GM21529 (cell line): ENCODE results near the gene EVA1B.

Experiments used
- ATAC-seq: cut with Tn5 transposase; IDR thresholded peaks from one replicate; pipeline ENCODE4 v1.9.1; 2021; ENCODE audit not compliant: unreplicated experiment

Gene EVA1B

DNA sequence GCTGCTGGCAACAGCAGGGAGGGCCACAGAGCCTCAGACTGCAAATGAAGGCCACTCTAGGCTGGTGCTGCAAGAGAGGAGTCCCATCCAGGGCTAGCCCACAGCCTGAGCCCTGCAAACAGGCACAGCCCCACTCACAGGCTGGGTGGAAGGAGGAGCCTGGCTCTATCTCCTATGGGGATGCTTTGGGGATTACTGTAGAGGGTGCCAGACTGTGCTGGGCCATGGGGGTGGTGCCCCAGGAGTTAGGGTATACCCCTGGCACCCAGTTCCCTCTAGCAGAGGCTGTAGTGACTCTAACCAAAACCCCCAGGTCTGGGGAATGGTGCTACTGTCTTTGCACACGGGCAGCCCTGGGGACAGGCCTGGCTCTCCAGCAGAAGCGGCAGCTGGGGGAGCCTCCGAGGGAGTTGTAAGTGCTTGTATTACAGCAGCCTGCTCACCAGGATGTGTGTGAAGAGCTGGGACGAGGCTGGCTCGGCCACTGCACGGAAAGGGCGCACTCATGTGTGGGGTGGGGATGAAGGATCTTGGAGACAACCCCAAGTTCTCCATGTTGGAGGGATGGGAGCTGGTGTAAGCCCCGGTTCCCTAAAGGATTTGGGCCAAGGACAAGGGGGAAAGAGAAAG is 23.4 kb upstream of the EVA1B start:
- ATAC-seq: no peak

DNA sequence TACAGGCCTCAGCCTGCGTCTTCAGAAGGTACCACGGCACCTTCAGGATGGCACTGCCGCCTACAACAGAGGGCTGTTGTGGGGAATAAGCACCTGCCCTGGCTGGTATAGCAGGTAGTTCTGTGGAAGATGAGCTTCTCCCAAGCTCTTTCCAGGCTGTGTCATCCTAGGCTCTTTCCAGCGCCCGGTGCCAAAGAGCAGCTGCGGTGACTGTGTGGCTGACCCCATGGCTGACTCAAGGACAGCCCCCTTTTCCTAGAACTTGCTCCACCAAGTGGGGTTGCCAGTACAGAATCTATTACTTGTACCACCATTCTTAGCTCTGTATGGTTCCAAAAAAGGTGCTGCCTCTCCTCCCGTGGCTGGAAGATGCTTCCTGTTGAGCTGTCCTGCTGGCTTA is 21.9 kb upstream of the EVA1B start:
- ATAC-seq: no peak

DNA sequence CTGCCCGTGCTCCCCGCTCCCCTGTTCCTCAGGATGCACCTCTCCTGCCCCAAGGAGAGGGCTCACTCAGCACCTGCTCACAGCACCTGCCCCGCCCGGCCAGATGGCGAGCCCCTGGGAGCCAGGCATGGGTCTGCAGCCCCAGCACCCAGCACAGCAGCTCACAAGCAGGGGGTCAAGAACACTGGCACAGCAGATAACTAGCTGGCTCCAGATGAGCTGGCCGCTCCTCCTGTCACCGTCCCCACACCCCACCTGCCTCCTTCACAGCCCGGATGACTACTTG is 20.9 kb upstream of the EVA1B start:
- no peak for ATAC-seq

DNA sequence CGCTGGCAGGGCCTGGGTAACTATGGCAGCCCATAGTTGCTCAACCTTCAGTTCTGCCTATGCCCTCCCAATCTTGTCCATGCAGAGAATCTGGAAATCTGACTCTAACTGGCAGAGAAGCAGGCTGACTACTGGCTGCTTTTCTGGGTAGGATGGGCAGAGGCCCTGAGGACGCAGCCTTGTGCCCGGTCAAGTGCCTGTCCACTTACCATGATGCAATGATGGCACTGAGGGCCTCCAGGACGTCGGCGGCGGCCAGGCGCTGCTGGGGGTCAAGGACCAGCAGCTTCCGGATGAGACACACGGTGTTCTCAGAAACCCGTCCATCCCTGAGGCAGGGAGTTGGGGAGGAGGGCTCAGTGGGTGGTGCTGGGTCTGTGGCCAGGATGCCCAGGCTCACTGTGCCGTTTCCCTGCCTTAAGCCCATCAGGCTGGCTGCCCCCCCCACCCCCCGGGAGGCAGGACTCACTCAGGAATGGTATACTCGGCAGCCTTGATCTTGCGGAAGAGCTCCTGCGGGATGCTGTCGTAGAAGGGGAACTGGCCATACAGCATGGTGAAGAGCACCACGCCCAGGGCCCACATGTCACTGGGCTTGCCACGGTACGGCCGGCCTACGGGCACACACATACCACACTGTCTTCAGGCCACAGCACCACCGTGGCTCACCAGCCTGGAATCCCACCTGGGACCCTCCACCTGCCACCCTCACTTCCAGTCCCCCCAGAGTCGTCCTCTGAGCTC is 20.4 kb upstream of the EVA1B start:
- no peak for ATAC-seq

DNA sequence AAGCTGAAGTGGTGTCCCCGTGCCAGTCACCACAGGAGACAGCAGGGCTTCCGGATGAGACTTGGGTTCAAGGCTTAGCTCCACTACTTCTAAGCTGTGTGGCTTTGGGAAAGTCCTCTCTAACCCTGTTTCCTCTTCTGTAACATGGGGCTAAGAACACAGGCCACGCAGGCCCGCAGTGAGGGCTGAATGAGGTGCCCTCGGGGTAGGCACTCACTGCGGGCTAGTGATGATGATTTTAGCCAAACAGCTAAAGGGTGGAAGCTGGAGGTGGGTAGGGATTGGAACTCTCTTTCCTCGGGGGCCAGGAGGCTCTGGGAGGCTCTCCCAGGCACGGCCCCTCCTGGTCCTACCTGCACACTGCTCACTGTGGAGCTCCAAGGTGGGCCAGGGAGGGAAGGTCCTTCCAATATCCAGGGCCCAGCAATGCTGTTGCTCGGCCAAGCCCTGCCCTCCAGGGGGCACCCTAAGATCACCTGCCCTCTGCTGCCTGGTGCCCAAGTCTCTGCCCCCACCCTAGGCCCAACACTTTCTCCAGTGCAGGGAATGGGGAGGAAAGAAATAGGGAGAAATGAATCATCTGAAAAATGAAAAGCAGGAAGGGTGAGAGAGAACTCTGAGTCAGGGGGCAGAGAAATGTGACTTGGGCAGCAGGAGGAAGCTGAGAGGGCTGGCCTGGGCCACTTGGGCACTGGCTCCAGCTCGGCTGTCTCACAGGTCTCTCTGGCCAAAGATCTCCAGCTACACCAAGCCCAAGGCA is 19.2 kb upstream of the EVA1B start:
- ATAC-seq: no peak

DNA sequence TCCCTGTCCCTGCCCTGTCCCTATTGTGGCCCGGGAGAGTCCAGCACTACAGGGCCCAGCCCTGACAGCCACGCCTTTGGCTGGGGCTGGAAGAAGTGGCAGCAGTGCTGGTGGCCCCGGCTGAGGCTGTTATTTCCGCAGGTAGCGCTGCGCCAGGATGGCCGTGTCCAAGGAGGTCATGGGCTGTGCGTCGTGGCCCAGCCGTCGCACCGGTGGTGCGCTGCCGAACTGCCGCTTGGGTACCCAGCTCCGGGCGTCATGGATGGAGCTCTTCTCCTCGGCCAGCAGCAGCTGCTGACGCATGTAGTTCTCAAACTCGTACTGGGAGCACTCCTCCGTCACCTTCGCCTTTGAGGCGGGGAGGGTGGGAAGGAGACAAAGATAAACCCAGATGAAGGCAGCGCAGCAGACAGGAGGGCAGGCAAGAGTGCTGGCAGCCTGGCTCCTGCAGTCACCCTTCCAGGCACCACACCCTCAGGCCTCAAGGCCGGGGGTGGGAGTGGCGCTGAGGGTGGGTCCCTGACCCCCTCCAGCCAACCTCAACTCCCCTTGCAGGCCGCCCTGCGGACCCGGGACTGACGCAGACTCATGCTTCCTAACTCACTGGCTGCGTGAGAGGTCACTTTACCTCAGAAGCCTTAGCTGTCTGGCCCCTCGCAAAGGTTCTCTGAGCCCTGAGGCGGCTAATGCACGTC is 18.3 kb upstream of the EVA1B start:
- ATAC-seq: no peak

DNA sequence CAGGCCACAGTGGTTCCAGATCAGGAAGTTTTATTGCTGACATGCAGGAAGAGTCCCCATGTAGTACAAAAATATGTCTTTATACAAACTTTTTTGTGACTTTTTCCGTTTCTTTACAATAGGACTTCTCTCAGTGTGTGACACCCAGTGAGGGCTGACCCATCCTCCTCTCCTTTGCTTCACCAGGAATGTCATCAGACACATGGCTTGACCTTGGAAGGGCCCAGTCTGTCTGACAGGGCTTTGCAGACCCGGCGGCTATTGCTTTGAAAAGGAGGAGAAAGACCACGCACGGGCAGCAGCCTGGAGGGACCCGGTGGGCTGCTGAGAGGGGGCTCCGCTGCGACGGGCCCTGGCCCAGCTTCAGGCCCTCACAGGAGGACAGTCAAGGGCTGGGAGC is 16.2 kb upstream of the EVA1B start:
- no peak for ATAC-seq

DNA sequence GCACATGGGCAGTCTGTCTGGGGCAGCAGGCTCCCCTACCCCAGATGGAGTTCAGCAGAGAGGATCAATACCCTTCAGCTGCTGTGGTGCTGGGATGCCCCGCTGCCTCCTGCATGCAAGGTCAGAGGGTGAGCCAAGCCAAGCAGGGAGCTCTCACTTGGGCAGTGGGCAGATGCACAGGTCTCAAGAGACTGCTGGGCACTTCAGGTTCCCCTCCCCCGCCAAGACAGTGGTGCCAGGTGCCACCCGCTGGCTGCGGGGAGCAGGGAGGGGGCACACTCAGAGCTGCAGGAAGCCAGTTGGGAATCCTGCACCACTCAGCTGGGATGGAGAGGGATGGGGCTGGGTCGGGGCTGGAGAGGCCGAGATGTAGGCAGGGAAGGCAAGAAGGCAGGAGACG is 15.8 kb upstream of the EVA1B start:
- ATAC-seq: no peak

DNA sequence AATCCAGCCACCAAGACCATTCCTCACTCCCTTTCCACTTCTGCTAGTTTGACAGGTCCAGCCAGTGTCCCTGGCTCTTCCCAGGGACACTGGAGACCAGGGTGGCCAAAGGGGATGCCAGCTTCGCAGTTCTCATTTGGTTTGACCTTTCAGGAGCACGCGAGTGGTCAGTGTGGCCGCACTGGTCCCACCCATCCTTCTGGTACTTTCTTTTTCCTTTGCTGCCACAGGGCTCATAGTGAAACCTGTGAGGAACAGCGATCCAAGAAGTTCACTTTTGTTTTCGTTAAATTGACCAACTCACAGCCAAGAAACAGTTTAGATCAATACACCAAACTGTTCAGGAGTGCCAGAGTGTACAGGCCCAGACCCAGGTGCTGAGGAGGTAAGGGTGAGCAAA is 14.4 kb upstream of the EVA1B start:
- no peak for ATAC-seq

DNA sequence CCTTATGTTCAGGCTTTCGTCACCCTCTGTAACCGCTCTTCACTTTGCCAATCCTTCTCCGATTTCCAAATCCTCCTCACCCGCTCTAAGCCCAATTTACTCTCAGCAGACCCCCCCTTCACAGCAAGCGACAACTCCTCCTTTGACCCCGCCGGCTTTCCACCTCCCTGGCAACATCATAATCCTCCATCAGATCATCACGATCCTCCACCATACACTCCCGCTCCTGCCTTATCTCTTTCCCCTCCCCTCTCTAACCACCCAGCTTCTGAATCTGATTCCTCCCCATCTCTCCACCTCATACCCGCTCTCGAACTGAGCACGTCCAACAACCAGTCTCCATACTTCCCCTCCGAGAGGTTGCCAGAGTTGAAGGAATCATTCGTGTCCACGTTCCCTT is 7.5 kb upstream of the EVA1B start:
- no peak for ATAC-seq

DNA sequence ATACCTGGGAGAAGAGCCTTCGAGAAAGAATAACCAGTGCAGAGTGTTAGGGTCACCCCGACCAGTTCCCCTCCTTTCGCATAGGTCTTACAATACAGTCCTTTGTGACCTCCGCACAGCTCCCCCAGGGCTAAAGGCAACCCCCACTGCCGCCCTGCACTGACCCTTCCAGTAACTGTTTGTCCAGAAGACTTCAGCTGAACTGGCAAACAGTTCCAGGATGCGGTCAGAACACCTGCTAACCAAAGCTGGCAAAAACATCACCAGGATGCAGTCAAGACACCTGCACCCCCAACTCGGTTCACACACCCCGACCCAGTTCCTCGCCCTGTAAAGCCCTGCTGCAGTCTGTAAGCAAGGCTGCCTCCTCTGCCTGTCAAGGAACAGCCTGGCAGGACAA is 6.4 kb upstream of the EVA1B start:
- ATAC-seq: no peak

DNA sequence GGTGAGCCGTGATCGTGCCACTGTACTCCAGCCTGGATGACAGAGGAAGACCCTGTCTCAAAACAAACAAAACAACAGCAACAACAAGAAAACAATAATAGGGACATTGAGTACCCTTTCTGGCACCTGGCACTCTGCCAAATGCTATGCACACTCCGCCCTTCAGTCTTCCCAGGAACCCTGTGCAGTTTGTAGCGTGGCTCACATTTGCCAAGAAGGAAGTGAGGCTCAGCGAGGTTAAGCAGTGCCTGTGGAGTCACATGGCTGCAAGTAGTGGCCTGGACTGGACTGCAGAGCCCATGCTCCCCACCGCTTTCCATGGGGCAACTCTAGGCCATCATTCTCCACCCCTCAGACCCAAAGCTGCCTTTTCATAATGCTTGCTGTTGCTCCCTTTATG is 5.3 kb upstream of the EVA1B start:
- no peak for ATAC-seq

DNA sequence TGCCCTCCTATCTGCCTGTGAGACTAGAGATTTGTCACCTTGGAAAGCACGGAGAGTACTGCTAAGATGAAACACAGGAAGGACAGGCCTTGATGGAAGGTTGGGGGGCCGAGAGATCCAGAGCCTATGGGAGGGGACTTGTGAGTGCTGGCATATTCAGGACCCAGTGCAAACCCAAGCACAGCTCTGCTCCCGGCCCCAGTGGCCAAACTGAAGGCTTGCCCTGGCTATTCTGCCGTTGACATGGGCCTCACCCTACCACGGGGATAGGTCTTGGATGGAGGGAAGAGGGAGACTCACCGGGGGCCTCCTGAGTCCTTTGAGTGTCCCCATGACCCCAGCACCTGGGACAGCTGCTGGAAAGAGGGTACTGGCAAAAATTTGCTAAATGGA is 4.6 kb upstream of the EVA1B start:
- ATAC-seq: no peak

DNA sequence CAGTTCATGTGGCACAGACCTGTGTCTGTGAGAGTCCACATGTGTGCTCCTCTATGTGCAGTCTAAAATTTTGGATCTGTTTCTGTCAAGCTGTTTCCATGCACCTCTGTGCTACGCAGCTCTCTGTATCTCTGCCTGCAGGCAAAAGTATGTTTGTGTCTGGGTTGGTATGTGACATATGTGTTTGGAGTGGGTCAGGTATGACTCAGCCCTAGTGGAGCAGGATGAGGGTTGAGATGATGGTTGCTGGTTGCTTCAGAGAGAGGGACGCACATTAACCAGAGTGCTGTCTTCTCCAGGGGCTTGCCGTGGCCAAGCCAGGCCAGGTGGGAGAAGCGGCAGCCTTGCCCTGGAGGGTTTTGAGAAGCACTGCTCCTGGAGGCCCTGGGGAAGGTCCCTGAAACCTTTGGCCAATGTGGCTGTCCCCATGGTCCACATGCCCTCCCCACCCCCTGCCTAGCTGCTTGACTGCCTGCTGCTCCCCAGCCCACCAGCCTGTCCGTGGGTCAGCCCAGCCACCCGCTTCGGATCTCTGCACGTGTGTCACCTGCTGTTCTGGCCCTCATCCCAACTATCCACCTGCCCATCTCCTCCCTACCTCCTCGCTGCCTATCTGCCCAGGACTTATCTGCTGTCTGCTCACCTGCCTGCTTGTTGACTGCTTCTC is 4.1 kb upstream of the EVA1B start:
- ATAC-seq: no peak

DNA sequence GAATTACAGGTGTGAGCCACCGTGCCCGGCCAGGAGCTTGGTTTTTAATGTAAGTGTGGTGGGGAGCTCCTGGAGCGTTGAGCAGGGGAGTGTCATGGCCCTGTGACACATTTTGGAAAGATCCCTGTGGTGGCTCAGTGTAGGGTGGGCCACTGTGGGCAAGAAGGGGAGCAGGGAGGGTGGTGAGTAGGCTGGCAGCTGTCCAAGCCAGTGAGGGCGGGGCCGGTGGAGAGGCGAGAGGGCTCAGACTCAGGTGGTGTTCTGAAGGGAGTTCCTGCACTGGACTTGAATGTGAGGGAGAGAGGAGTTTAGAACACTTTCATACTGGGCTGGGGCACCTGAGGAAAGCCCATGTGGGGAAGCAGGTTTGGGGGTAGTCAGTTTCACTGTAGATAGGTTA is 3.1 kb upstream of the EVA1B start:
- no peak for ATAC-seq

DNA sequence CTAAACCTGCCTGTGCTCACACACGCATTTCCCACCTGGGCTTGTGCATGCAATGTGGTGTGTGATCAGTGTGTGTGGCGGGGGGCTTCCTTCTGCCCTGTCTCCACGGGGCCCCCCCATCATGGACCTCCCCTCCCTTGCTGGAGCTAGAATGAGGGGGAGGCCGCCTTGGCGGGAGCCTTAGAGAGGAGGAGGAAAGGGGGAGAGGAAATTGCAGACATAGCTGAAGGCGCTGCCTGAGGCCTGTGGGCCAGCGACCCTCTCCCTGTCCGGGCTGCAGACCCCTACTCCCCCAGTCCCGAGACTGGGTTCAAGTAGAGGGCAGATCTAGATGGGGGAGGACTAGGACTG is 883 bp upstream of the EVA1B start:
- ATAC-seq: no peak

DNA sequence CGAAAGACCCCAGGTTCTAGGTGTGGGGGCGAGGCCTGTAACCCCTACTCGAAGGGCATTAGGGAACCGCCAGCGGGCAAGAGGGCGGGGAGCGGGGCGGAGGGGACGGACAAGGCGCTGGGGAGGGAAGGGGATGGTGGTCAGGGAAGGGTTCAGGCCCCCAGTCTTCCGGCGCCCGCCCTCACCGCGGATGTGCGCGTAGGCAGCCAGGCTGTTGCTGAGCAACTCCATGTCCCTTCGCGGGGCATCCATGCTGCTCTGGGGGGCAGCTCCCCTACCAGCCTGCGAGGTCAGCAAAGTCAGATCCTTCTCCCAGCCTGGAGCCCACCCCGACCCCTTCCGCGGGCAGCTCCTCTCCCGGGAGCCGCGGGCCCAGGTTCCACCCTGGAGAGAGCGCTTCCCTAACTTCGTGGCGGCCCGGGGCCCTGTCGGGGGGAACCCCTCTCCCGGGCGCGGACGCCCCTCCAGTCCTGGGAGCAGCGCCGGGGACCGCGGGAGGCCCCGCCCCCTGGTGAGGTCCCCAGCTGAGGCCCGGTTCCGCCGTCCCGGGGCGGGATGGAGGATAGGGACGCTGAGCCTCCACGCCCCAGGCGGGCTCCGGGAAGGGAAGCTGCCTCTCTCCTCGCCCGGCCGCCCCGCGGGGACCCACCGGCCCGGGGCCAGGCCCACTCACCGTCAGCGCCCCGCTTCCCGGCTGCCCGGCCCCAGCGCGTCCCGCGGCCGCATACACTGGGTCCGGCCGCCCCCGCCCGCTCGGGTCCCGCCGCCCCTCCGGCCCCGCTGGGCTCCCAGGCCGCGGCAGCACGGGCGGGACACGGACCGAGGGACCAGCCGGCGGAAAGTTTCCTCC is 434 bp downstream of the EVA1B start:
- peak; percentile 35 for ATAC-seq

DNA sequence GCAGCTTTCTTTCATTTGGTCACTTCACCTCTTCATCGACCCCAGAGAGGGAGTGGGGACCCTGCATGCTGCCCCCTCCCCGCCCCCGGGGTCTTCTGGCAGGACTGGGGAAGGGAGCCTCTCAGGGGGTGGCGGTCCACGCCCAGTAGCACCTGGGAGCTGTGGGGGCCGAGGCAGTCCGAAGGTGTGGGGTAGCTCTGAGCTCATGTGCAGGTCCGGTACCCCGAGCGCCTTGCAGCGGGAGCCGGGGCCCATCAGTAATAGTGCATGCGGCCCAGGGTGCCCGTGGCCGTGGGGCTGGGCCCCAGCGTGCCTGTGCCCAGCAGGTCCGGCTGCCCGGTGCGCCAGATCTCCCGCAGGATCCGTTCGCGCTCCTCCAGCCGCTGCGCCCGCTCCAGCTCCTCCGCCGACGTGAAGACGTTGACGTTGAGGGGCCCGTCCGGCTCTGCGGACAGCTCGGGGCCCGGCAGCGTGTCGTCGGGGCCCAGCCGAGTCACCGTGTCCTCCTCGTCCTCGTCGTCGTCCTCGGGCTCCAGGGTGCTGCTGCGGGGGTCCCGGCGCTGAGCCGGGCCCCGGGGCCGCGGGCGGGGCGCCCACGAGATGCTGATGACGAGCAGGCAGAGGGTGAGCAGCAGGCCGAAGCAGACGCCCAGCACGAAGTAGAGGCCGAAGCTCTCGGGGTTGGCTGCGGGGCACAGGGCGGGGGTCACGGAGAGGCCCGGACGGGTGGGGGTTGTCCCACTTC is 1.2 kb downstream of the EVA1B start:
- ATAC-seq: no peak

DNA sequence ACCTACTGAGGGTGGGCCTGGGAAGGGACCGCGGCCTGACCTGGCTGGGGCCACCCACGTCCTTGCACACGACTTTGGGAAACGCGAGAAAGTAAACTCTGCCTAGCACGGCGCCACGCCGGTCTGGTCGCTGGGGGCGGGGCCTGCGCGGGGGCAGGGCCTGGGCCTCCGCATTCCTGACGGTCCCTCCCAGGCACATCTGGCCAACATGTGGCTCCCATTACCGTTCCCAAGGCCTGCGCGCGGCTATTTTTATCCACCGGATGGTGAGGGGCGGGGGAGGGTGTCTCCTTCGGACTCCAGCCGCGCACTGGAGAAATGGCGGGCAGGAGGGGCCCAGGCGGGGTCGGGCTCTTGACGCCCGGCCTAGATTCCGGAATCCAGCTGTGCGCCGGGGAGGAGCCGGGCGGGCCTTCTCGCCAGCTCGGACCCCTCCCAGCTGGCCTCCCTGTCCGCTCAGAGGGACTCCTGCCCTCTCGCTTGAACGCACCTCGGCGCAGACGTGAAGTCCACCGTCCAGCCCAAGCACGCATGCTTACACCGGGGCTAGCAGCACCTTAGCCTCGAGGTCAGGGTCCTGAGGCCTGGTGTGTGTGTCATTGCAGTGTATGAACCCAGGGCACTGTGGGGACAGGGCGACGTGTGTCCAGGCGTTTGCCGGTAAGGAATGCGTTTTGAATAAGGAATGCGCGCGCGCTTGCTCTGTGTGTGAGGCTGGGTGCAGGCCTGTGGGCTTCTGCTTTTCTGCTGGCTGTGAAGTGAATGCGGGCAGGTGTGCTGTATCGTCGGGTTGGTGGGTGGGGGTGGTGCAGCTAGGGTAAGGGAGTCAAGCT is 2.1 kb downstream of the EVA1B start:
- ATAC-seq: no peak
